Breast epithelium (tissue), 4 donors: ENCODE data around the gene GULP1. TPM values are rescaled to one million over a fixed set of nuclear protein-coding genes. Genes with fewer than 3 reads are reported as not detected.
"Not testable (repeated sequence)": the region's sequence is repeated elsewhere in the genome, so short reads cannot be mapped to it uniquely, and the experiment has no call there.

Experiments used
- DNase-seq, 2 donors: peaks; one replicate each; pipeline ENCODE4 v3.0.0-alpha.2; 2019; ENCODE audit warnings: low spot score in 2 of 2
- H3K27ac ChIP-seq, 2 donors: fragments of 200-600 bp; sonication (generic) in 1 of 2; one replicate each; pipeline ENCODE4 v1.5.1; 2016 to 2019; ENCODE audit warnings: mild to moderate bottlenecking in 1 of 2
- H3K27me3 ChIP-seq, 2 donors: fragments of 200-600 bp; sonication (generic) in 1 of 2; one replicate each; pipeline versions ENCODE4 v1.5.1 to v1.6.0; 2017 to 2019; ENCODE audit warnings: control low read depth in 1 of 2, mild to moderate bottlenecking in 1 of 2
- H3K36me3 ChIP-seq: fragments of 200-600 bp; one replicate; pipeline ENCODE4 v1.5.1; 2019
- H3K4me1 ChIP-seq, 2 donors: fragments of 200-600 bp; sonication (generic); one replicate each; pipeline ENCODE4 v1.5.1; 2016 to 2019; ENCODE audit warnings: control low read depth in 1 of 2
- H3K4me3 ChIP-seq, 3 donors: fragments of 200-600 bp; sonication (generic); 1 replicate in 2 of 3; 2 replicates in 1 of 3; pipeline ENCODE4 v1.5.1; 2016 to 2019; ENCODE audit warnings: mild to moderate bottlenecking in 3 of 3, moderate library complexity in 2 of 3
- H3K9me3 ChIP-seq, 2 donors: fragments of 200-600 bp; sonication (generic) in 1 of 2; one replicate each; pipeline ENCODE4 v1.5.1; 2016 to 2019; ENCODE audit warnings: control low read depth in 1 of 2
- CTCF ChIP-seq, 3 donors: fragments of 450-650 bp; IDR thresholded peaks; one replicate each; pipeline ENCODE4 v1.5.1; 2016 to 2017; ENCODE audit warnings: antibody characterized with exemption in 3 of 3, mild to moderate bottlenecking in 3 of 3, moderate library complexity in 3 of 3
- POLR2A ChIP-seq: fragments of 450-650 bp; IDR thresholded peaks from one replicate; pipeline ENCODE4 v1.6.1; 2016; ENCODE audit warnings: antibody characterized with exemption, mild to moderate bottlenecking, moderate library complexity
- POLR2AphosphoS5 ChIP-seq, 3 donors: sonication (generic); formaldehyde crosslinking; IDR thresholded peaks; one replicate each; pipeline ENCODE4 v1.6.1; 2017; ENCODE audit warnings: antibody characterized with exemption in 3 of 3
- intact Hi-C: fragments of 100-400 bp; cut with DNase I; formaldehyde crosslinking; loops from one replicate; pipeline ENCODE4 v1.15.1; 2023; ENCODE audit warnings: low total_unique reads
- total RNA-seq, 3 donors: library from RNA; depleted of rRNA; stranded (reverse); fragments of >200 nt; gene quantifications; one replicate each; pipeline ENCODE4 v1.1.0, GENCODE V29; 2016

Gene GULP1
- total RNA-seq, 3 donors from 2014 or later, result 16.5 to 47.9 (median 43.8) TPM

- no peaks in the 10 kb centered on the region for H3K4me1 ChIP-seq
- H3K9me3 ChIP-seq, result peaks cover 0 to 3% of the 10 kb centered on the region in 2 donors
- intact Hi-C loops, result no loop called here
- H3K4me3 ChIP-seq, result no peak overlapping the region
- TF ChIP-seq POLR2A, result no peak
- TF ChIP-seq CTCF (IDR thresholded peaks at IDR 0.05), result no peak
- no peak for TF ChIP-seq POLR2AphosphoS5 (IDR thresholded peaks at IDR 0.05)
- no peak overlapping the region for H3K27ac ChIP-seq
- H3K36me3 ChIP-seq, result no peaks in the 10 kb centered on the region
- no peaks in the 10 kb centered on the region for H3K27me3 ChIP-seq
- no peak for DNase-seq
Measured at GRCh38 chr2:188604579-188604978, 312.9 kb downstream of the GULP1 start.

- intact Hi-C loops, H3K27ac ChIP-seq, H3K9me3 ChIP-seq, H3K27me3 ChIP-seq, H3K36me3 ChIP-seq, H3K4me3 ChIP-seq, H3K4me1 ChIP-seq, DNase-seq: not testable (repeated sequence)
Measured at GRCh38 chr2:188605609-188606584, 314.2 kb downstream of the GULP1 start.

- H3K9me3 ChIP-seq, H3K4me3 ChIP-seq, H3K27ac ChIP-seq, H3K36me3 ChIP-seq, DNase-seq, intact Hi-C loops, H3K4me1 ChIP-seq, H3K27me3 ChIP-seq: not testable (repeated sequence)
Measured at GRCh38 chr2:188606596-188606995, 314.9 kb downstream of the GULP1 start.

- Histone ChIP-seq H3K4me1 (no peaks in the 10 kb centered on the region), H3K4me3 (no peak overlapping the region), H3K36me3 (no peaks in the 10 kb centered on the region), H3K9me3 (peaks cover 0 to 3% of the 10 kb centered on the region in 2 donors), H3K27ac (no peak overlapping the region), H3K27me3 (no peaks in the 10 kb centered on the region)
- TF ChIP-seq POLR2AphosphoS5 (IDR thresholded peaks at IDR 0.05), result no peak
- TF ChIP-seq CTCF (IDR thresholded peaks at IDR 0.05), result no peak
- TF ChIP-seq POLR2A, result no peak
- intact Hi-C loops, result no loop called here
- no peak for DNase-seq
Measured at GRCh38 chr2:188607501-188607900, 315.8 kb downstream of the GULP1 start.

- Histone ChIP-seq H3K27me3 (no peaks in the 10 kb centered on the region), H3K4me3 (no peak overlapping the region), H3K9me3 (peaks cover 0 to 3% of the 10 kb centered on the region in 2 donors), H3K36me3 (no peaks in the 10 kb centered on the region), H3K27ac (no peak overlapping the region), H3K4me1 (no peaks in the 10 kb centered on the region)
- DNase-seq, result no peak
- intact Hi-C loops, result no loop called here
- TF ChIP-seq CTCF (IDR thresholded peaks at IDR 0.05) (no peak), POLR2A (no peak), POLR2AphosphoS5 (IDR thresholded peaks at IDR 0.05) (no peak)
Measured at GRCh38 chr2:188609321-188610049, 317.8 kb downstream of the GULP1 start.

GRCh38 chr2:188610050-188610444 lies 318.4 kb downstream of the GULP1 start:
- Histone ChIP-seq H3K27ac (no peak overlapping the region), H3K4me1 (no peaks in the 10 kb centered on the region), H3K4me3 (no peak overlapping the region), H3K36me3 (no peaks in the 10 kb centered on the region), H3K9me3 (peaks cover 0 to 3% of the 10 kb centered on the region in 2 donors), H3K27me3 (no peaks in the 10 kb centered on the region)
- DNase-seq, result no peak
- TF ChIP-seq CTCF (IDR thresholded peaks at IDR 0.05), result no peak
- intact Hi-C loops, result no loop called here
